Activated T-cell treated with anti-CD3 and anti-CD28 coated beads, Interleukin-2, amount 50 U/mL, for 4 hours (primary cell): ENCODE results near the gene KRT6B. TPM values are rescaled to one million over a fixed set of nuclear protein-coding genes. Genes with fewer than 3 reads are reported as not detected.
"Not testable (repeated sequence)": the region's sequence is repeated elsewhere in the genome, so short reads cannot be mapped to it uniquely, and the experiment has no call there.

Experiments
- ATAC-seq, 2 donors: fragments of 200-7000 bp; cut with Tn5 transposase; one replicate each; pipeline ENCODE4 v1.10.0; 2021
- DNase-seq: peaks from one replicate; pipeline ENCODE4 v3.0.0-alpha.2; 2020
- H3K27me3 Mint-ChIP-seq: one replicate; pipeline ENCODE4 v1.8.0; 2021; ENCODE audit warnings: low read depth, mixed read lengths
- H3K36me3 Mint-ChIP-seq: one replicate; pipeline ENCODE4 v1.8.0; 2022; ENCODE audit warnings: mixed read lengths; ENCODE audit not compliant: insufficient read depth
- H3K4me1 Mint-ChIP-seq: one replicate; pipeline ENCODE4 v1.8.0; 2021; ENCODE audit warnings: low read depth, mixed read lengths
- H3K4me3 Mint-ChIP-seq: one replicate; pipeline ENCODE4 v1.8.0; 2021; ENCODE audit warnings: mild to moderate bottlenecking, moderate library complexity, mixed read lengths
- H3K9me3 Mint-ChIP-seq: one replicate; pipeline ENCODE4 v1.8.0; 2021; ENCODE audit warnings: mixed read lengths
- total RNA-seq, 3 donors: library from RNA; stranded (reverse); gene quantifications; one replicate each; pipeline ENCODE4 v1.2.1, GENCODE V29; 2021

KRT6B gene
- not detected for total RNA-seq

DNA sequence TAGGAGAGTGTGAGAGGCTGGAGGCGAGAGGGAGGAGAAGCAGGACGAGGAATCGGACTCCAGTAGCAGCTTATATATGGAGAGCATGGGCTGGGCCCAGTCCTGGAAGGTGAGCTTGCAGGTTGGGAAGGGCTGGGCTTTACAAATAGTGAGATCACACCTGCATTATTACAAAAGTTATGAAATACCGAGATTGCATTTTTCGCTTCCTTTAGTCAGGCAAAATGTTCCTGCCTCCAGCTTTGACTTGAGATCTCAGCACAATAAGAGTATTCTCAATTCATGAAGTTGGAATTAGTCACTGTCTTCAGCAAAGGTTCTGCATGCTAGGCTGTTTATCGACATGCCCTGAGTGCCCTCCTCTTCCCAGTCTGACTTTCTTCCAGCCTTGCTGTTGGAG is at the start of gene KRT6B:
TSS of gene KRT6B (minus strand) at position 46 of the 400 bp plus-strand sequence. CDS start 68 bp downstream, outside the sequence.
- H3K9me3 Mint-ChIP-seq = no peaks in the 10 kb centered on the region
- H3K36me3 Mint-ChIP-seq = no peaks in the 10 kb centered on the region

DNA sequence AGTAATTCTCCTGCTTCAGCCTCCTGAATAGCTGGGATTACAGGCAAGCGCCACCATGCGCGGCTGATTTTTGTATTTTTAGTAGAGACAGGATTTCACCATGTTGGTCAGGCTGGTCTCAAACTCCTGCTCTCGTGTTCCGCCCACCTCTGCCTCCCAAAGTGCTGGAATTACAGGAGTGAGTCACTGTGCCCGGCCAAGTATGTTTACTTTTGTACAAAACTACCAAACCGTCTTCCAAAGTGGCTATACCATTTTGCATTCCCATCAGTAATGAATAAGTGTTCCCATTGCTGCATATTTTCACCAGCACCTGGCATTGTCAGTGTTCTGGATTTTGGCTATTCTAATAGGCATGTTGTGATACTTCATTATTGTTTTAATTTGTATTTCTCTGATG is 49.5 kb upstream of the KRT6B start:
- H3K36me3 Mint-ChIP-seq = no peaks in the 10 kb centered on the region
- H3K9me3 Mint-ChIP-seq = no peaks in the 10 kb centered on the region
- DNase-seq (no peak), ATAC-seq (no peak)
- peaks cover 19% of the 10 kb centered on the region for H3K27me3 Mint-ChIP-seq
- no peak overlapping the region for H3K4me3 Mint-ChIP-seq
- H3K4me1 Mint-ChIP-seq = no peaks in the 10 kb centered on the region

More for the DNA sequence above, at the start of gene KRT6B:
- H3K27me3 Mint-ChIP-seq = peaks cover 5% of the 10 kb centered on the region
- no peak for DNase-seq
- peaks cover 9% of the 10 kb centered on the region for H3K4me1 Mint-ChIP-seq
- no peak within 1 kb of the TSS for H3K4me3 Mint-ChIP-seq
- ATAC-seq = no peak

DNA sequence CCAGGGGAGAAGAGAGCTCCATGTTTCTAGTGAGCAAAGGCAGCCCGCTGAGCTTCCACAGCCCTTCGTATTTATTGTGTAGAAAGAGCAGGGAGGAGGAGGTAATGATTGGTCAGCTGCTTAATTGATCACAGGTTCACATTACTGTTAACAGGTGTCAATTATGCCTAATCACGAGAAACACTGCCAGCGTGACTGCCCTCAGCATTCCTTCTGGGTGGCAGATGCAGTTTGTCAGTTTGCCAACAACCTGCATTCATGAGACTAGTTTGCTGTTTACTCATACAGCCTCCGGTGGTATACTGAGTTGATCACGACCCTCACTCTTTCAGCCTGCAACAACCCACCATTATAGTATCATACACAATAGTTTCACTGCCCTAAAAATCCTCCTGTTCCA is 48.6 kb upstream of the KRT6B start:
- not testable (repeated sequence) for H3K36me3 Mint-ChIP-seq, ATAC-seq, H3K4me3 Mint-ChIP-seq, H3K9me3 Mint-ChIP-seq, H3K4me1 Mint-ChIP-seq, DNase-seq
- peaks cover 10% of the 10 kb centered on the region for H3K27me3 Mint-ChIP-seq

DNA sequence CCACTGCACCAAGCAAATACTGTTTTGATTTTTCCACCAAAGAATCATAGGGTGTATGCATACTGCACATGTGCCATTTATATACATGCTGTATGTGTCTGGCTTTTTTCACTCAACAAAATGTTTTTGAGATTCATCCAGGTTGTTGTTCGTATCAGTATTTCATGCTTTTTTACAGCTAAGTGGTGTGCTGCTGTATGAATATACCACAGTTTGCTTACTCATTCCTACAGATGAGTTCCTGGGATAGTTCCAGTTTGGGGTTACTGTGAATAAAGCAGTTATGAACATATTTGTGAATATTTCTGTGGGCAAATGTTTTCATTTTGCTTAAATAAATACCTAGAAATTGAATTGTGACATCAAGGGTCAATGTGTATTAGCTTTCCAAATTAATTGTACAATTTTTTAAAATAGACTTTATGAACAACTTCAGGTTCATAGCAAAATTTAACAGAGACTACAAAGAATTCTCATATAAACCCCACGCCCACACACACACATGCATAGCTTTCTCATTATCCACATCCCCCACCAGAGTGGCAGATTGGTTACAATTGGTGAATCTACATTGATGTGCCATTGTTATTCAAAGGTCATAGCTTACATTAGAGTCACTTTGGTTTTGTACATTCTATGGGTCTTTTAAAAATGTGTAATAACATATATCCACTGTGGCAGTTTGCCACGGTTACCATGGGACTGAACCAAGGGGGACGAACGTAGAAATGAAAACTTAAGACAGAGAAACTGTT is 48.0 kb upstream of the KRT6B start:
- Mint-ChIP-seq H3K9me3 (no peaks in the 10 kb centered on the region), H3K4me3 (no peak overlapping the region), H3K36me3 (no peaks in the 10 kb centered on the region), H3K27me3 (peaks cover 7% of the 10 kb centered on the region), H3K4me1 (no peaks in the 10 kb centered on the region)
- ATAC-seq (no peak), DNase-seq (no peak)

DNA sequence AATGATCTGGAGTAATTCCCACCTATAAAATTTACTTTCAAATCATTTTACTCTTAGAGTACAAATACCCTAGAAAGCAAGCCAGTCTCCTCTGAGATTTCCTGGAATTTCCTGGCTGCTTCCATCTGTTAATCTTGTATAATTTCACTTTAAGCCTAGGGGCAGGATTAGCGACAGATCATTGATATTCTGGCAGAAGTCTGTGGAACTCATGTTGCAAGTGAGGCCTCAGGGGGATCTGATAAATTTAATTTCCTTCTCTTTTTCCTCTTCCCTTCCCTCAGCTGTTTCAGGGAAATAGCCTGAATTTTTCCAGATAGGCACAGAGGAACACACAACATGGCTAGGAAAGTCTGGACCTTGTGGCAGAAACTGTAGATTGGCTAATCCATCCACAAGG is 47.0 kb upstream of the KRT6B start:
- no peaks in the 10 kb centered on the region for H3K4me1 Mint-ChIP-seq
- no peak for ATAC-seq
- no peak overlapping the region for H3K4me3 Mint-ChIP-seq
- peaks cover 7% of the 10 kb centered on the region for H3K27me3 Mint-ChIP-seq
- DNase-seq = no peak
- no peaks in the 10 kb centered on the region for H3K36me3 Mint-ChIP-seq
- no peaks in the 10 kb centered on the region for H3K9me3 Mint-ChIP-seq

DNA sequence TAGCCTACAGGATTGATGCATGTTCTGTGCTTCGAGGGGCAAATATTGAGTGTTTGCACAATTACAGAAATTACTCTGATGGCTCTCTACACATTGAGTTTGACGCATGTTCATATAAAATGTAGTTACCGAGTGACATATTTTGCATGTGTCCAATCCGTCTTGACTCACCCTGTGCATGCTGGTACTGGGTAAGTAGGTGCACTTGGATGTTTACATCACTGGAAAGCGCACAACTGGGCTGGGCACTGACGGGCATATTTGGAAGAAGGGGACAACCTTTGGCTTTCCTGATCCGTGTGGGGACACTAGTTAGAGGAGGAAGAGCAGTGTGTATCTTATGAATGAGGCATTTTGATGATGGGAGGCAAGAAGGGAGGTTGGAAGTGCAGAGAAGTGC is 46.0 kb upstream of the KRT6B start:
- no peak for ATAC-seq
- H3K9me3 Mint-ChIP-seq = no peaks in the 10 kb centered on the region
- H3K27me3 Mint-ChIP-seq = peaks cover 14% of the 10 kb centered on the region
- H3K4me3 Mint-ChIP-seq = no peak overlapping the region
- no peaks in the 10 kb centered on the region for H3K4me1 Mint-ChIP-seq
- no peaks in the 10 kb centered on the region for H3K36me3 Mint-ChIP-seq
- no peak for DNase-seq

DNA sequence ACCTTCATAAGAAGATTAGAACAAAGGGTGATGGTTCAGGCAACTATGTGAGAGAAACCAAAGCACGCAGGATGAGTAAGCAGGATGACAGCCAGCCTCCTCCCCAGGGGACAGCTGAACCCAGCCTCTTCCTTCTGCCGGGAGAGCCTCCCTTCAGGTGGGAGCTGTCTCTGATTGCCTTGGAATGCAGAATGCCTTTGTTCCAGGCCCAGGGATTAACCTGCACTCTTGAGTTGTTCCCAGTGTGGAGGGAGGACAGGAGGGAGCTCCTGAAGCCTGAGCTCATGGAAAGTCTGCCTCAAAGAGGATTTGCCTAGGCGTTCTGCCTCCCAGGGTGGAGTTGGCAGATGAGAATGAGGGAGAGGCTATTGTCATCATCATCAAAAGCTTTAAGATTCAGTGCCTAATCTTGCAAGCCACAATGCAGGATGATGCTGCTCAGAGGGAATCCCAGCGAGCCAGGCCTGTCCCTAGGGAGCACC is 44.7 kb upstream of the KRT6B start:
- ATAC-seq (no peak), DNase-seq (no peak)
- Mint-ChIP-seq H3K36me3 (no peaks in the 10 kb centered on the region), H3K4me1 (no peaks in the 10 kb centered on the region), H3K9me3 (no peaks in the 10 kb centered on the region), H3K4me3 (no peak overlapping the region), H3K27me3 (peaks cover 25% of the 10 kb centered on the region)

DNA sequence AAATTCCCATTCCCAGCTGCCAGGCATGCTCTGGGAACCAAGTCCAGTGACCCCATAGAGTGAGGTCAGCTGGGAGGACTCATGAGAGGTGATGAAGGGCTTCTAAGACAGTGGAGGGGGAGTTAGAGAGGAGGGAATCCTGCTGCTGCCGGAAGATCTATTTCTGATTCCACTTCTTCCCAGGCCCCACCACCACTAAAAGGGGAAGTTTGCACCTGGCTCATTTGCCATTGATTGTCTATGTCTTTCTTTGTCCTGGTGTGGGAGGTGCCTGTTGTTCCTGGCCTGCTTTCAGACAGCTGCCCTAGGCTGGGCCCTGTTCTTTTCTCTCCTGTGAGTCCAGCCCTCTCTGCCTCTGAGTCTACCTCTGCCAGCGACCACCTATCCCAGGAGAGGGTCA is 44.1 kb upstream of the KRT6B start:
- Mint-ChIP-seq H3K4me3 (no peak overlapping the region), H3K9me3 (no peaks in the 10 kb centered on the region), H3K36me3 (no peaks in the 10 kb centered on the region), H3K27me3 (peaks cover 29% of the 10 kb centered on the region), H3K4me1 (no peaks in the 10 kb centered on the region)
- ATAC-seq (no peak), DNase-seq (no peak)

DNA sequence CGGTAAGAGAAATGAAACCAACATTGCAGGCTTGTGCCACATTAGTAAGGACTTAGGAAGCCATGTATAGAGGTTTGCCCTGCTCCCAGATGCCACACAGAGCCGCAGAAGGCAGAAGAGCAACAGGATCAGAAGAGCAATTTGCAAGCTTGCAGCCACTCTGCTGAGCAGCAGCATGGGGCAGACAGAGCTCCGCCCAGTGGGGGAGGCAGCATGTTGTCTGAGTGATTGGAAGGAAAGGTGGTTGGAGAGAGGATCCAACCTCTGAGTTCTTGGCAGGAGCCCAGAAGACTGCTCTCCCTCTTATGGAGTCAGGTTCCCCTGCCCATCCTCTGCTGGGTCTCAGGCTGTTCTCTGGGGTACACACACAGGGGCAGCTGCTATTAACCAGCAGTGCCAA is 43.4 kb upstream of the KRT6B start:
- ATAC-seq = no peak
- peaks cover 29% of the 10 kb centered on the region for H3K27me3 Mint-ChIP-seq
- DNase-seq = no peak
- H3K4me1 Mint-ChIP-seq = no peaks in the 10 kb centered on the region
- H3K36me3 Mint-ChIP-seq = no peaks in the 10 kb centered on the region
- H3K9me3 Mint-ChIP-seq = no peaks in the 10 kb centered on the region
- H3K4me3 Mint-ChIP-seq = no peak overlapping the region

DNA sequence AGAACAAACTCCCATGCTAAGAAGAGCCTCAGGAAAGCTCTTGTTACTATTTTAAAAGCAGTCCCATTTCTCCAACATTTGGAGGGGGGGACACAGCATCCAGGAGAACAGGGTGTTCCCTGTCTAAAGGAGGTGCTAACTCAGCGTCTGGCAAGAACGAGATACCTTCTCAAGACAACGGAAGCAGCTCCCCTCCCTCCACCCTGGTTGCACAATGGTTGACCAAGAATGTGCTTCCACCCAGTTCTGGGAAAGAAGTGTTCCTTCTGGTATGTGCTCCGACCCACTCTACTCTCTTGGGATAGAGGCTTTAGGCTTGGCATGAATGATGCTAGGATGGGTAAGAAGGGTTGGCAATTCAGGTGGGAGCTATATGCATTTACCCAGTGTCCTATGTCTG is 42.6 kb upstream of the KRT6B start:
- no peak overlapping the region for H3K4me3 Mint-ChIP-seq
- H3K4me1 Mint-ChIP-seq = no peaks in the 10 kb centered on the region
- no peaks in the 10 kb centered on the region for H3K36me3 Mint-ChIP-seq
- H3K27me3 Mint-ChIP-seq = peaks cover 29% of the 10 kb centered on the region
- DNase-seq (no peak), ATAC-seq (no peak)
- no peaks in the 10 kb centered on the region for H3K9me3 Mint-ChIP-seq

DNA sequence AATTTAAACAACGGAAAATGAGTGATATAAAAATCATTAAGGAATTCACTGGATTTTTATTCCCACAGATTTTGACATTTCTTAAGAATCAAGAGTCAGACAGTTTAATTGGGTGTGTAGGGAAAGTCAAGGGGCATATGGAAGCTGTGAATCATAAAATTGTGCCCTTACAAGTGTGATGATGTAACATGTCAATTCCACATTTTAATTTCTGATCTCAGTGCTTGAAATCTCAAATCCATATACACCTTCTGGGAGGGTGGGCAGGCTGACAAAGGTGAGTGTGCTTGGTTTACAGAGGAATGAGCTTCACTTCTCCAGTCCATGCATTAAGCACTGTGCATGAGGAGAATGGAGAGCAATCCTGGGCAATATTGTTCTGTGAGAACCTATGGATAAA is 42.2 kb upstream of the KRT6B start:
- no peaks in the 10 kb centered on the region for H3K9me3 Mint-ChIP-seq
- H3K27me3 Mint-ChIP-seq = peaks cover 29% of the 10 kb centered on the region
- no peak for ATAC-seq
- no peaks in the 10 kb centered on the region for H3K4me1 Mint-ChIP-seq
- no peak overlapping the region for H3K4me3 Mint-ChIP-seq
- H3K36me3 Mint-ChIP-seq = no peaks in the 10 kb centered on the region
- DNase-seq = no peak

DNA sequence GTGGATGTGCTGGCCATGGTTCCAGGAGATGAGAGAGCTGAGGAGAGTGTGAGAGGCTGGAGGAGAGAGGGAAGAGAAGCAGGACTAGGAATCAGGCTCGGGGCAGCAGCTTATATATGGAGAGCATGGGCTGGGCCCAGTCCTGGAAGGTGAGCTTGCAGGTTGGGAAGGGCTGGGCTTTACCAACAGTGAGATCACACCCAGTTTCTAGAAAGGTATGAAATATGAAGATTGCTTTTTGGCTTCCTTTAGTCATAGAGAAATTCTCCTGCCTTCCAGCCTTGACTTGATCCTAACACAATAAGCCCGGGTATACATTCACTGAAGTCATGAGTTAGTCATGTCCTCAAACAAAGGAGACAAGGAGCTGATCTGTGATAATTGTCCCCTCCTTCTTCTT is 41.2 kb upstream of the KRT6B start, which contains the start of gene KRT6A:
TSS of gene KRT6A (minus strand) at position 86 of the 400 bp plus-strand sequence. CDS start at position 17, 69 bp downstream.
- Mint-ChIP-seq H3K4me1 (no peaks in the 10 kb centered on the region), H3K9me3 (no peaks in the 10 kb centered on the region), H3K4me3 (no peak within 1 kb of the TSS), H3K36me3 (no peaks in the 10 kb centered on the region), H3K27me3 (peaks cover 36% of the 10 kb centered on the region)
- no peak for DNase-seq
- ATAC-seq = no peak

DNA sequence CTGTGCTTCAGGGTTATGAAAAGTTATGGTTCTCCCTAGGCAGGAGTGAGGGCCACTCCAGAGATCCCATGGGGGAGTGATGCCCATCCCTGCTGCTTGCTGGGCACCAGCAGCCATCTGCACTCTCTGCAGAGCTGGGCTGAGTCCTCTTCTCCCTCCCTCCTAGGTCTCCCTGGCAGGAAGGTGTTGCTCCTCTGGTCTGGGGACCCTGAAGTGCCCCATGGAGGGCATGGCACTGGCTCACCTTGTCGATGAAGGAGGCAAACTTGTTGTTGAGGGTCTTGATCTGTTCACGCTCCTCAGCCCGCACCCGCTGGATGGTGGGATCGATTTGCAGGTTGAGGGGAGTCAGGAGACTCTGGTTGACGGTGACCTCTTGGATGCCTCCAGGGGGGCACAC is 40.5 kb upstream of the KRT6B start:
- H3K36me3 Mint-ChIP-seq, H3K4me1 Mint-ChIP-seq, ATAC-seq, H3K4me3 Mint-ChIP-seq, H3K9me3 Mint-ChIP-seq, DNase-seq: not testable (repeated sequence)
- peaks cover 33% of the 10 kb centered on the region for H3K27me3 Mint-ChIP-seq

DNA sequence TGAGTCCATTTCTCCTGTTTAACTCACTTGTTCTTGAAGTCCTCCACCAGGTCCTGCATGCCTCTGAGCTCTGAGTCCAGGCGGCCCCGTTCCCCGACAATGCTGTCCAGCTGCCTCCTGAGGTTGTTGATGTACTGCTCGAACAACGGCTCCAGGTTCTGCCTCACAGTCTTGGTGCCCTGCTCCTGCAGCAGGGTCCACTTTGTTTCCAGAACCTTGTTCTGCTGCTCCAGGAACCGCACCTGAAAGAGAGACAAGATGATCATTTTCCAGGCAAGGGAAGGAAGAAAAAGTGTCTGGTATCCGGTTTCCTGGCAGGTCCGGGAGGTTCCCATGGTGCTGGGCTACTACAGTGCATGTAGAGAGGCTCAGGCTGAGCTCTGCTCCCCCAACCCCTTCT is 39.5 kb upstream of the KRT6B start:
- not testable (repeated sequence) for ATAC-seq, H3K36me3 Mint-ChIP-seq, H3K9me3 Mint-ChIP-seq, H3K4me1 Mint-ChIP-seq, DNase-seq, H3K4me3 Mint-ChIP-seq
- peaks cover 36% of the 10 kb centered on the region for H3K27me3 Mint-ChIP-seq

DNA sequence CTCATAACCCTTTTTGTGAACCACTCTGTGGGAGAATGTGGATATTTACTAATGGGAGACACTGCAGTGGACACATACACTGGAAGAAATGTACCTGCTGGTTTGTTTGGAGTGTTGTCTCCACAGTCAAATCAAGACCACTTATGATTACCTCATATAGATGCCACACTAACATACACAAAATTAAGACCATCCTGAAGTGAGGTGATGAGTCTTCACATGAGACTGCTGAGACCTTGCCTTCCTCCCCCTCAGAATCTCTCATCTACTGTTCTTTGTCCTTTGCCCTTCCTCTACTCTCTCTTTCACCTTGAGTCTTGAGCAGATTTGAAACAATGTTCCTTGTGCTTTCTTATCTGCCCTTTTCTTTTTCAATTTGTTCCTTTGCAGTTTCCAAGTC is 36.8 kb upstream of the KRT6B start:
- Mint-ChIP-seq H3K4me3 (no peak overlapping the region), H3K27me3 (peaks cover 52% of the 10 kb centered on the region), H3K4me1 (no peaks in the 10 kb centered on the region), H3K9me3 (peaks cover 14% of the 10 kb centered on the region), H3K36me3 (no peaks in the 10 kb centered on the region)
- DNase-seq (no peak), ATAC-seq (no peak)
